ENCODE measurements around the gene HEATR9. TPM values are rescaled to one million over a fixed set of nuclear protein-coding genes. Genes with fewer than 3 reads are reported as not detected.

Gene HEATR9
- total RNA-seq, 1 donor from 2014 or later: not detected

DNA sequence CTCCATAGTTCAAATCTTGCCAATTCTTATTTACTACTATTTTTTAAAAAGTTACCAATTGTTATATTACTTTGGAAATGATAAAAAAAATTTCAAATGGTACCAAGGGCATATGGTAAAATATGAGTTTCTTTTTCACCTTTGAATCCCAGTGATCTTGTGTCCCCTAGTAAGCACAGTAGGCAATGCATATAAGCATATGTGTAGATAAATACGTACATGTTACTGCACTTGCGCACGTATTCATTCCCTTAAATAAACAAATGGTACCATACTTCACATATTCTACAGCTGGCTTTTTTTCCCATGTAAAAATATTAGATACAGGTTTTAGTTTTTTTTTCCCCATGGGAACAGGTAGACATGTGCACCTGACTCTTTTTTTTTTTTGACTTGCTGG, 27.6 kb downstream of the HEATR9 start:
- Histone ChIP-seq H3K4me3 (no peak overlapping the region), H3K27me3 (no peaks in the 10 kb centered on the region), H3K4me1 (no peaks in the 10 kb centered on the region), H3K36me3 (peaks cover 2 to 98% of the 10 kb centered on the region in 2 donors), H3K27ac (no peak overlapping the region), H3K9me3 (no peaks in the 10 kb centered on the region)
- no peak for DNase-seq (ENCODE audit: extremely low spot score in 2 of 2)
- no peak for TF ChIP-seq POLR2A (IDR thresholded peaks at IDR 0.05)
- TF ChIP-seq, protein P1, sequence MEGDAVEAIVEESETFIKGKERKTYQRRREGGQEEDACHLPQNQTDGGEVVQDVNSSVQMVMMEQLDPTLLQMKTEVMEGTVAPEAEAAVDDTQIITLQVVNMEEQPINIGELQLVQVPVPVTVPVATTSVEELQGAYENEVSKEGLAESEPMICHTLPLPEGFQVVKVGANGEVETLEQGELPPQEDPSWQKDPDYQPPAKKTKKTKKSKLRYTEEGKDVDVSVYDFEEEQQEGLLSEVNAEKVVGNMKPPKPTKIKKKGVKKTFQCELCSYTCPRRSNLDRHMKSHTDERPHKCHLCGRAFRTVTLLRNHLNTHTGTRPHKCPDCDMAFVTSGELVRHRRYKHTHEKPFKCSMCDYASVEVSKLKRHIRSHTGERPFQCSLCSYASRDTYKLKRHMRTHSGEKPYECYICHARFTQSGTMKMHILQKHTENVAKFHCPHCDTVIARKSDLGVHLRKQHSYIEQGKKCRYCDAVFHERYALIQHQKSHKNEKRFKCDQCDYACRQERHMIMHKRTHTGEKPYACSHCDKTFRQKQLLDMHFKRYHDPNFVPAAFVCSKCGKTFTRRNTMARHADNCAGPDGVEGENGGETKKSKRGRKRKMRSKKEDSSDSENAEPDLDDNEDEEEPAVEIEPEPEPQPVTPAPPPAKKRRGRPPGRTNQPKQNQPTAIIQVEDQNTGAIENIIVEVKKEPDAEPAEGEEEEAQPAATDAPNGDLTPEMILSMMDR (IDR thresholded peaks at IDR 0.05): no peak
- TF ChIP-seq POLR2AphosphoS5 (IDR thresholded peaks at IDR 0.05; ENCODE audit: insufficient read depth in 1 of 2, low read depth in 1 of 2): no peak
- intact Hi-C loops (cut with DNase I): no loop called here

DNA sequence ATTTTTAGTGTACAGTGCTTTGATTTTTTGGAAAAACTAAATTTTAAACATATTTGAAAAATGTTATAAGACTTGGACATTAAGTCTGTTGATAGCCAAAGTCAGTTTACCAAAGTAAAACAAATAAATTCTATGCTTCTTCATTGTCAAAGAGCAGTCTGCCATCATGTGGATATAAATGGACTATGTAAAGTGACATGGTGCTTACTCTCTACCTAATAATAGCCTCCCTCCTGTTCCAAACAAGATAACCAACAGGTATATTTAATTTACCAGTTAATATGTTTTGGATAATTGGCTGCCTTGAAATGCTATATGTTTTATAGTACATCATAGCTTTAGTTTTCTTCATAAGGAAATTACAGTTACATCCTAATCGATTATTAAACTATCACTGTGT, 43.5 kb downstream of the HEATR9 start:
- peaks cover 0 to 63% of the 10 kb centered on the region in 2 donors for H3K36me3 ChIP-seq
- no peak for TF ChIP-seq POLR2A (IDR thresholded peaks at IDR 0.05)
- TF ChIP-seq, protein P1 (IDR thresholded peaks at IDR 0.05): no peak
- no peak for TF ChIP-seq POLR2AphosphoS5 (IDR thresholded peaks at IDR 0.05; ENCODE audit: insufficient read depth in 1 of 2, low read depth in 1 of 2)
- intact Hi-C loops (cut with DNase I): no loop called here
- H3K4me1 ChIP-seq: no peaks in the 10 kb centered on the region
- no peak overlapping the region for H3K4me3 ChIP-seq
- no peaks in the 10 kb centered on the region for H3K9me3 ChIP-seq
- no peaks in the 10 kb centered on the region for H3K27me3 ChIP-seq
- no peak overlapping the region for H3K27ac ChIP-seq
- DNase-seq (ENCODE audit: extremely low spot score in 2 of 2): no peak

DNA sequence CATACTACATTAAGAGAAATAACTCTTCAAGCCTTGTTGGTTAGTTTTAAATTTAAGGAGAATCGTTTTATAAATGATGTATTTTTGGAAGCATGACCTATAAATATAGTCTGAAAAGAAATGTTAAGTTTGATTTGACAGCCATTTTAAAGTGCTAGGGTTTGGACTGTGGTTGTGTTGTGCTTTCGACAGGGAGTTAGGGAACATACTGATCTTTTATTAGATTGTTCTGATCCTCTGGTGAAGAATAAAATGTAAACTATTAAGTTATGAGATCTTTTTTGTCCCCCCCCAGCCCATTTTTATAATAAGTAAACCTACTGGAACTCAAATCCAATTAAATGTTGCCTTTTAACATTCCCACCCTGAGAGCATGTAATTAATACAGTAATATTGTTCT, 47.4 kb downstream of the HEATR9 start:
- peaks cover 0 to 55% of the 10 kb centered on the region in 2 donors for H3K36me3 ChIP-seq
- intact Hi-C loops (cut with DNase I): no loop called here
- H3K4me3 ChIP-seq: no peak overlapping the region
- no peak for DNase-seq (ENCODE audit: extremely low spot score in 2 of 2)
- peaks cover 7% of the 10 kb centered on the region for H3K4me1 ChIP-seq
- TF ChIP-seq, protein P1 (IDR thresholded peaks at IDR 0.05): no peak
- TF ChIP-seq POLR2A (IDR thresholded peaks at IDR 0.05) (no peak), POLR2AphosphoS5 (IDR thresholded peaks at IDR 0.05; ENCODE audit: insufficient read depth in 1 of 2, low read depth in 1 of 2) (no peak)
- H3K9me3 ChIP-seq: no peaks in the 10 kb centered on the region
- no peak overlapping the region for H3K27ac ChIP-seq
- no peaks in the 10 kb centered on the region for H3K27me3 ChIP-seq

DNA sequence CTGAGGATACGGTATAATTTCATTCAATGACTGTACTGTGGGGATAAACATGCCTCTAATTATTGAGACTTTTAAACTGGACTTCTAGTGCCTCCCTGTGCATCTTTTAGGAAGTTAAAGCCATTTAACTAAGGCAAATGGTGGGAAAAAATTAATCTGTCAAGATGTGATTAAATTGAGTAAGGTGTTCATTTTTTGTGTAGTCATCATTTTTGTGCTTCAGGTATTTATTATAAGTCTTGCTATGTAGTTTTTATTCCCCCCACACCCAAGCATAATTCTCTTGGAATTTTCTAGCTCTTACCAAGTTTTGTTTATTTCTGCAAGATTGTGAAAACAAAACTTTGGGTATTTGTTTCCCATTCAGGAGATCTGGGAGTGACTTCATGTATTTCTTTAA, 49.2 kb downstream of the HEATR9 start:
- peaks cover 0 to 48% of the 10 kb centered on the region in 2 donors for H3K36me3 ChIP-seq
- intact Hi-C loops (cut with DNase I): no loop called here
- TF ChIP-seq POLR2AphosphoS5 (IDR thresholded peaks at IDR 0.05; ENCODE audit: insufficient read depth in 1 of 2, low read depth in 1 of 2): no peak
- TF ChIP-seq, protein P1 (IDR thresholded peaks at IDR 0.05): no peak
- TF ChIP-seq POLR2A (IDR thresholded peaks at IDR 0.05): no peak
- no peak for DNase-seq (ENCODE audit: extremely low spot score in 2 of 2)
- no peaks in the 10 kb centered on the region for H3K27me3 ChIP-seq
- peaks cover 24% of the 10 kb centered on the region for H3K4me1 ChIP-seq
- no peak overlapping the region for H3K4me3 ChIP-seq
- H3K27ac ChIP-seq: no peak overlapping the region
- H3K9me3 ChIP-seq: no peaks in the 10 kb centered on the region

DNA sequence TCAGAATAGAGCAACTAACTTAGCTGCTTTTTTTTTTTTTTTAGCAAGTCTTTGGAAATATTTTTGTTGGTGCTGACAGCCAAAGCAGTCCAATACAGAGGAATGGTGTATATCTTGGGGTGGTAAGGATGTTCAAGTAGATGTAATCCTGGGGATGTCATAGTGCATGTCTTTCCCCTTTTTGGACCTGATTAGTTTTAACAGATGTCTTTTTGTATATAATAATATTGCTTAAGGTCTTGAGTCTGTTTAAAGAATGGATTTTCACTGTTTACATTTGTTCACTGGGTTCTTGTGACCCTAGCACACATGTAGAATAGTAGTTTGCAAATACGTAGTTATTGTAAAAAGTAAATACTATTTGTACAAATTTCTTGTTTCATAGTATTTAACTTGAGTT, 51.5 kb downstream of the HEATR9 start:
- TF ChIP-seq POLR2AphosphoS5 (IDR thresholded peaks at IDR 0.05; ENCODE audit: insufficient read depth in 1 of 2, low read depth in 1 of 2) (no peak), POLR2A (IDR thresholded peaks at IDR 0.05) (no peak)
- TF ChIP-seq, protein P1 (IDR thresholded peaks at IDR 0.05): no peak
- Histone ChIP-seq H3K9me3 (no peaks in the 10 kb centered on the region), H3K4me3 (no peak overlapping the region), H3K27me3 (no peaks in the 10 kb centered on the region), H3K4me1 (peaks cover 46% of the 10 kb centered on the region), H3K36me3 (peaks cover 0 to 26% of the 10 kb centered on the region in 2 donors), H3K27ac (no peak overlapping the region)
- no peak for DNase-seq (ENCODE audit: extremely low spot score in 2 of 2)
- intact Hi-C loops (cut with DNase I): no loop called here
